Measurements from ENCODE around the gene OR2T6.
"Not testable (repeated sequence)": the region's sequence is repeated elsewhere in the genome, so short reads cannot be mapped to it uniquely, and the experiment has no call there.

Gene OR2T6

DNA sequence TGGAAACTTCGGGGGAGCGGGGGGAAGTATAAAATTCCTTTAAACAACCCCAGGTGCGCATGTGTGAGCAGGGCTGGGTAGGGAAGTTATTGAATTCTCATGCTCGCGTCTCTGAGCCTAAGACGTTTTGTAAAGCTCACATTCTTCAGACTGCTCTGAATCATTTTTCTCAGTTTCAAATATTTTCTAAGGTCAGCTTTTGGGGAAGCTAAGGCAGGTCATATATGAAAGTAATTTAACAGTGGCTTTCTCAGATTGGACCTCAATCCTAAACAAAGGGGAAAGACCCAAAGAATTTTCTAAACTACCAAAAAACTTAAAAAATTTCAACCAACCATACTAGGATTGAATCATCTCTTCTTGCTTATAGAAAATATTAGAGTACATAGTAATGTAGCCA lies 59.4 kb downstream of the OR2T6 start:
- DNase-seq = not testable (repeated sequence)

DNA sequence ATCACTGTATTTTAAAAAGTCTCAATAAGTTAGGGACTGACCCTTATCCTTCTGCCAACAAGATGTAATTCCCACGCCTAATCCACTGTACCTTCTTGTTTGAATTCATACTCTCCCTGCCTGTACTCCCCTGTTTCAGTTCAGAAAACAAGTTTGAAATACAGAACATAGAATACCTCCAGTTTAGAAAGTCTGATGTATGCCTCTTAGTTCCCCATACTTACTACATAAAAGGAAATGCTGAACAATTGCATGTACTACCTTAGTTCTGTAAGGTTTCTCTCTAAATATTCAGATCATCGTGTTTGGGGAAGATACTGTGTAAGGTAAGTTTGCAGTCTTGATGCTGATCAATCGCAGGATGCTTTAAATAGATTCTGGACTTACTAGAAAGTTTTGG lies 60.8 kb downstream of the OR2T6 start:
- DNase-seq = not testable (repeated sequence)

- not testable (repeated sequence) for DNase-seq
Measured at GRCh38 chr1:248438668-248439067, 63.1 kb downstream of the OR2T6 start.

GRCh38 chr1:248439283-248439682 lies 63.7 kb downstream of the OR2T6 start:
- DNase-seq = not testable (repeated sequence)

Measured in activated CD8-positive, alpha-beta memory T cell treated with anti-CD3 and anti-CD28 coated beads for 24 hours (primary cell).